Activated CD4-positive, alpha-beta memory T cell treated with anti-CD3 and anti-CD28 coated beads, Interleukin-2, amount 10 ng/mL, durations not matched to agents 7 days and 5 days (primary cell): Measurements from ENCODE around the gene HOXB9. TPM values are rescaled to one million over a fixed set of nuclear protein-coding genes. Genes with fewer than 3 reads are reported as not detected.

Source experiments
- CTCF ChIA-PET: fragments of 350-600 bp; sonication (Branson Sonifier 250); formaldehyde crosslinking; loops from one replicate; lab custom pipeline; 2021; ENCODE audit warnings: antibody characterized with exemption, inconsistent platforms; lab: Charles Lee
- POLR2A ChIA-PET: fragments of 350-600 bp; sonication (Branson Sonifier 250); formaldehyde crosslinking; loops from one replicate; lab custom pipeline; 2021; ENCODE audit warnings: antibody characterized with exemption; lab: Charles Lee
- DNase-seq: peaks from one replicate; pipeline ENCODE4 v3.0.0-alpha.2; 2020
- H3K27ac Mint-ChIP-seq: one replicate; pipeline ENCODE4 v1.8.0; 2021; ENCODE audit warnings: mild to moderate bottlenecking, mixed read lengths
- H3K27me3 Mint-ChIP-seq: one replicate; pipeline ENCODE4 v1.8.0; 2021; ENCODE audit warnings: mixed read lengths
- H3K36me3 Mint-ChIP-seq: one replicate; pipeline ENCODE4 v1.8.0; 2021; ENCODE audit warnings: low read depth, mixed read lengths
- H3K4me1 Mint-ChIP-seq: one replicate; pipeline ENCODE4 v1.8.0; 2021; ENCODE audit warnings: mixed read lengths
- H3K4me3 Mint-ChIP-seq: one replicate; pipeline ENCODE4 v1.8.0; 2021; ENCODE audit warnings: mild to moderate bottlenecking, mixed read lengths
- H3K9me3 Mint-ChIP-seq: one replicate; pipeline ENCODE4 v1.8.0; 2021; ENCODE audit warnings: mixed read lengths
- total RNA-seq, 2 experiments: library from RNA; stranded (reverse); gene quantifications; one replicate each; pipeline ENCODE4 v1.2.3, GENCODE V29; 2021

The HOXB9 gene
- total RNA-seq: 1 to 10 TPM in 1 of 2 experiments, under 1 TPM in 1; 0.88 to 1.4 TPM

- DNase-seq: peak; percentile 49
- Mint-ChIP-seq H3K27ac (peak within 1 kb of the TSS; percentile 42), H3K4me3 (peak within 1 kb of the TSS; percentile 74), H3K4me1 (peaks cover 17% of the 10 kb centered on the region), H3K36me3 (no peaks in the 10 kb centered on the region), H3K27me3 (peaks cover 91% of the 10 kb centered on the region), H3K9me3 (no peaks in the 10 kb centered on the region)
- ChIA-PET POLR2A (interaction anchor here (0.7 to 2.8 kb wide), 5 partner anchors 9 to 38 kb away, joined by 3 to 10 read pairs (median 4); no protein-coding TSS in a partner anchor), CTCF (interaction anchor here (0.6 to 1.8 kb wide), 8 partner anchors 8 to 655 kb away, joined by 3 to 20 read pairs (median 4); partner anchors contain the start of gene CDK5RAP3)
Measured at GRCh38 chr17:48626245-48627117, at the start of gene HOXB9. HOXB9 (minus strand) TSS chr17:48626358; CDS start chr17:48626269, 89 bp downstream.

GRCh38 chr17:48672340-48672739 is 46.2 kb upstream of the HOXB9 start:
- H3K27me3 Mint-ChIP-seq: peaks cover 45% of the 10 kb centered on the region
- POLR2A ChIA-PET: no interaction called here
- CTCF ChIA-PET: interaction anchor here (2.1 kb wide), 1 partner anchor 212 kb away, joined by 12 read pairs; no protein-coding TSS in a partner anchor
- DNase-seq: no peak
- H3K36me3 Mint-ChIP-seq: no peaks in the 10 kb centered on the region
- H3K9me3 Mint-ChIP-seq: no peaks in the 10 kb centered on the region
- H3K4me1 Mint-ChIP-seq: peaks cover 3% of the 10 kb centered on the region
- H3K4me3 Mint-ChIP-seq: no peak overlapping the region
- H3K27ac Mint-ChIP-seq: no peak overlapping the region

- peak; percentile 67 for DNase-seq
- Mint-ChIP-seq H3K27me3 (peaks cover 41% of the 10 kb centered on the region), H3K4me1 (peaks cover 3% of the 10 kb centered on the region), H3K4me3 (no peak overlapping the region), H3K9me3 (no peaks in the 10 kb centered on the region), H3K36me3 (no peaks in the 10 kb centered on the region), H3K27ac (no peak overlapping the region)
- ChIA-PET CTCF (interaction anchor here (0.7 to 2.1 kb wide), 3 partner anchors 9 to 213 kb away, joined by 3 to 12 read pairs (median 3); no protein-coding TSS in a partner anchor), POLR2A (no interaction called here)
Measured at GRCh38 chr17:48671697-48672171, 45.6 kb upstream of the HOXB9 start.

GRCh38 chr17:48663134-48663924 is 37.2 kb upstream of the HOXB9 start:
- no peak overlapping the region for H3K27ac Mint-ChIP-seq
- H3K27me3 Mint-ChIP-seq: peaks cover 29% of the 10 kb centered on the region
- no peak overlapping the region for H3K4me3 Mint-ChIP-seq
- DNase-seq: no peak
- no peaks in the 10 kb centered on the region for H3K9me3 Mint-ChIP-seq
- POLR2A ChIA-PET: no interaction called here
- H3K36me3 Mint-ChIP-seq: no peaks in the 10 kb centered on the region
- H3K4me1 Mint-ChIP-seq: no peaks in the 10 kb centered on the region
- CTCF ChIA-PET: interaction anchor here (1.3 to 2.5 kb wide), 2 partner anchors 8 to 15 kb away, joined by 3 to 10 read pairs; no protein-coding TSS in a partner anchor

GRCh38 chr17:48655913-48656312 is 29.8 kb upstream of the HOXB9 start:
- Mint-ChIP-seq H3K36me3 (no peaks in the 10 kb centered on the region), H3K4me1 (peaks cover 11% of the 10 kb centered on the region), H3K27me3 (peaks cover 33% of the 10 kb centered on the region), H3K4me3 (no peak overlapping the region), H3K27ac (no peak overlapping the region), H3K9me3 (no peaks in the 10 kb centered on the region)
- ChIA-PET POLR2A (no interaction called here), CTCF (interaction anchor here (1.1 to 1.5 kb wide), 4 partner anchors 19 to 229 kb away, joined by 3 to 9 read pairs (median 4); no protein-coding TSS in a partner anchor)
- no peak for DNase-seq

- Mint-ChIP-seq H3K27ac (no peak overlapping the region), H3K9me3 (no peaks in the 10 kb centered on the region), H3K36me3 (no peaks in the 10 kb centered on the region), H3K4me1 (peaks cover 26% of the 10 kb centered on the region), H3K27me3 (peaks cover 51% of the 10 kb centered on the region), H3K4me3 (no peak overlapping the region)
- CTCF ChIA-PET: interaction anchor here (0.7 to 2.7 kb wide), 4 partner anchors 13 to 387 kb away, joined by 3 to 13 read pairs (median 4); no protein-coding TSS in a partner anchor
- POLR2A ChIA-PET: no interaction called here
- no peak for DNase-seq
Measured at GRCh38 chr17:48649741-48650140, 23.6 kb upstream of the HOXB9 start.

GRCh38 chr17:48647963-48648245 is 21.7 kb upstream of the HOXB9 start:
- Mint-ChIP-seq H3K4me1 (peaks cover 26% of the 10 kb centered on the region), H3K27me3 (peaks cover 65% of the 10 kb centered on the region), H3K9me3 (no peaks in the 10 kb centered on the region), H3K27ac (no peak overlapping the region), H3K4me3 (peak overlapping the region; percentile 58), H3K36me3 (no peaks in the 10 kb centered on the region)
- POLR2A ChIA-PET: interaction anchor here (1.0 to 1.1 kb wide), 2 partner anchors 11 to 38 kb away, joined by 3 read pairs; no protein-coding TSS in a partner anchor
- DNase-seq: no peak
- CTCF ChIA-PET: interaction anchor here (0.6 to 2.7 kb wide), 4 partner anchors 11 to 1446 kb away, joined by 3 to 13 read pairs (median 4); no protein-coding TSS in a partner anchor

GRCh38 chr17:48647103-48647962 is 21.2 kb upstream of the HOXB9 start:
- ChIA-PET CTCF (interaction anchor here (0.6 to 2.7 kb wide), 4 partner anchors 11 to 1447 kb away, joined by 3 to 13 read pairs (median 4); no protein-coding TSS in a partner anchor), POLR2A (interaction anchor here (1.1 kb wide), 1 partner anchor 37 kb away, joined by 3 read pairs; no protein-coding TSS in a partner anchor)
- Mint-ChIP-seq H3K4me1 (peaks cover 26% of the 10 kb centered on the region), H3K9me3 (no peaks in the 10 kb centered on the region), H3K36me3 (no peaks in the 10 kb centered on the region), H3K4me3 (peak overlapping the region; percentile 76), H3K27me3 (peaks cover 70% of the 10 kb centered on the region), H3K27ac (no peak overlapping the region)
- DNase-seq: no peak

GRCh38 chr17:48646183-48647102 is 20.3 kb upstream of the HOXB9 start:
- DNase-seq: peak; percentile 31
- Mint-ChIP-seq H3K4me1 (peaks cover 24% of the 10 kb centered on the region), H3K4me3 (peak overlapping the region; percentile 76), H3K36me3 (no peaks in the 10 kb centered on the region), H3K27me3 (peaks cover 75% of the 10 kb centered on the region), H3K9me3 (no peaks in the 10 kb centered on the region), H3K27ac (no peak overlapping the region)
- ChIA-PET CTCF (interaction anchor here (1.0 kb wide), 1 partner anchor 10 kb away, joined by 4 read pairs; no protein-coding TSS in a partner anchor), POLR2A (no interaction called here)

GRCh38 chr17:48645639-48646182 is 19.6 kb upstream of the HOXB9 start:
- Mint-ChIP-seq H3K9me3 (no peaks in the 10 kb centered on the region), H3K36me3 (no peaks in the 10 kb centered on the region), H3K27me3 (peaks cover 81% of the 10 kb centered on the region), H3K27ac (no peak overlapping the region), H3K4me1 (peaks cover 26% of the 10 kb centered on the region), H3K4me3 (peak overlapping the region; percentile 76)
- no peak for DNase-seq
- ChIA-PET CTCF (interaction anchor here (1.0 kb wide), 1 partner anchor 9 kb away, joined by 4 read pairs; no protein-coding TSS in a partner anchor), POLR2A (no interaction called here)
